Breast epithelium (tissue), 4 donors: Measurements from ENCODE around the gene LPCAT3. TPM values are rescaled to one million over a fixed set of nuclear protein-coding genes. Genes with fewer than 3 reads are reported as not detected.

Source experiments
- DNase-seq, 2 donors: peaks; one replicate each; pipeline ENCODE4 v3.0.0-alpha.2; 2019; ENCODE audit warnings: low spot score in 2 of 2
- H3K27ac ChIP-seq, 2 donors: fragments of 200-600 bp; sonication (generic) in 1 of 2; one replicate each; pipeline ENCODE4 v1.5.1; 2016 to 2019; ENCODE audit warnings: mild to moderate bottlenecking in 1 of 2
- H3K27me3 ChIP-seq, 2 donors: fragments of 200-600 bp; sonication (generic) in 1 of 2; one replicate each; pipeline versions ENCODE4 v1.5.1 to v1.6.0; 2017 to 2019; ENCODE audit warnings: control low read depth in 1 of 2, mild to moderate bottlenecking in 1 of 2
- H3K36me3 ChIP-seq: fragments of 200-600 bp; one replicate; pipeline ENCODE4 v1.5.1; 2019
- H3K4me1 ChIP-seq, 2 donors: fragments of 200-600 bp; sonication (generic); one replicate each; pipeline ENCODE4 v1.5.1; 2016 to 2019; ENCODE audit warnings: control low read depth in 1 of 2
- H3K4me3 ChIP-seq, 3 donors: fragments of 200-600 bp; sonication (generic); 1 replicate in 2 of 3; 2 replicates in 1 of 3; pipeline ENCODE4 v1.5.1; 2016 to 2019; ENCODE audit warnings: mild to moderate bottlenecking in 3 of 3, moderate library complexity in 2 of 3
- H3K9me3 ChIP-seq, 2 donors: fragments of 200-600 bp; sonication (generic) in 1 of 2; one replicate each; pipeline ENCODE4 v1.5.1; 2016 to 2019; ENCODE audit warnings: control low read depth in 1 of 2
- POLR2A ChIP-seq: fragments of 450-650 bp; IDR thresholded peaks from one replicate; pipeline ENCODE4 v1.6.1; 2016; ENCODE audit warnings: antibody characterized with exemption, mild to moderate bottlenecking, moderate library complexity
- POLR2AphosphoS5 ChIP-seq, 3 donors: sonication (generic); formaldehyde crosslinking; IDR thresholded peaks; one replicate each; pipeline ENCODE4 v1.6.1; 2017; ENCODE audit warnings: antibody characterized with exemption in 3 of 3
- intact Hi-C: fragments of 100-400 bp; cut with DNase I; formaldehyde crosslinking; loops from one replicate; pipeline ENCODE4 v1.15.1; 2023; ENCODE audit warnings: low total_unique reads
- total RNA-seq, 3 donors: library from RNA; depleted of rRNA; stranded (reverse); fragments of >200 nt; gene quantifications; one replicate each; pipeline ENCODE4 v1.1.0, GENCODE V29; 2016
- TF ChIP-seq, protein P1 (sequence below), 3 donors: fragments of 450-650 bp; IDR thresholded peaks; one replicate each; pipeline ENCODE4 v1.5.1; 2016 to 2017; ENCODE audit warnings: antibody characterized with exemption in 3 of 3, mild to moderate bottlenecking in 3 of 3, moderate library complexity in 3 of 3

The LPCAT3 gene
- total RNA-seq, 3 donors from 2014 or later: 28.3 to 67.5 (median 63.7) TPM

DNA sequence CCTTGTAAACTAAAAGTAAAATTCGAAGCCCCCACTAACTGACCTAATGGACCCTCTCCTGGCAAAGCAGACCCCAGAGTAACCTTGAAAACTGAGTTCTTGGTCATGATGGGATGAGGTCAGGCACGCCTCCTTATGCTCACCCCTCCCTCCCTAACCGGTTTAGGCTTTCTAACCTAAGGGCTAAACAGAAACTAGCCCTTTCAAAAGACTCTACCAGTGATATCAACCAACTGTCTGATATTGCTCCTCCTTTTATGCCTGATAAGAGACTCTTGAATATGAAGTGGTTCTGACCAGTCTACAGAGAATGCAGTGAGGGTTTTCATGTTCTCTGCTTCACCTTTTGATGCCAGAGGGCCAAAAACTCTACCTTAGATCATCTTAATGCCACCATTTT lies 4.8 kb upstream of the LPCAT3 start:
- H3K36me3 ChIP-seq: no peaks in the 10 kb centered on the region
- H3K9me3 ChIP-seq: no peaks in the 10 kb centered on the region
- H3K27ac ChIP-seq: no peak overlapping the region
- no peak overlapping the region for H3K4me3 ChIP-seq
- intact Hi-C loops: no loop called here
- H3K27me3 ChIP-seq: no peaks in the 10 kb centered on the region
- TF ChIP-seq POLR2A (no peak), POLR2AphosphoS5 (IDR thresholded peaks at IDR 0.05) (no peak)
- TF ChIP-seq, protein P1, sequence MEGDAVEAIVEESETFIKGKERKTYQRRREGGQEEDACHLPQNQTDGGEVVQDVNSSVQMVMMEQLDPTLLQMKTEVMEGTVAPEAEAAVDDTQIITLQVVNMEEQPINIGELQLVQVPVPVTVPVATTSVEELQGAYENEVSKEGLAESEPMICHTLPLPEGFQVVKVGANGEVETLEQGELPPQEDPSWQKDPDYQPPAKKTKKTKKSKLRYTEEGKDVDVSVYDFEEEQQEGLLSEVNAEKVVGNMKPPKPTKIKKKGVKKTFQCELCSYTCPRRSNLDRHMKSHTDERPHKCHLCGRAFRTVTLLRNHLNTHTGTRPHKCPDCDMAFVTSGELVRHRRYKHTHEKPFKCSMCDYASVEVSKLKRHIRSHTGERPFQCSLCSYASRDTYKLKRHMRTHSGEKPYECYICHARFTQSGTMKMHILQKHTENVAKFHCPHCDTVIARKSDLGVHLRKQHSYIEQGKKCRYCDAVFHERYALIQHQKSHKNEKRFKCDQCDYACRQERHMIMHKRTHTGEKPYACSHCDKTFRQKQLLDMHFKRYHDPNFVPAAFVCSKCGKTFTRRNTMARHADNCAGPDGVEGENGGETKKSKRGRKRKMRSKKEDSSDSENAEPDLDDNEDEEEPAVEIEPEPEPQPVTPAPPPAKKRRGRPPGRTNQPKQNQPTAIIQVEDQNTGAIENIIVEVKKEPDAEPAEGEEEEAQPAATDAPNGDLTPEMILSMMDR (IDR thresholded peaks at IDR 0.05): no peak
- H3K4me1 ChIP-seq: no peaks in the 10 kb centered on the region
- DNase-seq: no peak

DNA sequence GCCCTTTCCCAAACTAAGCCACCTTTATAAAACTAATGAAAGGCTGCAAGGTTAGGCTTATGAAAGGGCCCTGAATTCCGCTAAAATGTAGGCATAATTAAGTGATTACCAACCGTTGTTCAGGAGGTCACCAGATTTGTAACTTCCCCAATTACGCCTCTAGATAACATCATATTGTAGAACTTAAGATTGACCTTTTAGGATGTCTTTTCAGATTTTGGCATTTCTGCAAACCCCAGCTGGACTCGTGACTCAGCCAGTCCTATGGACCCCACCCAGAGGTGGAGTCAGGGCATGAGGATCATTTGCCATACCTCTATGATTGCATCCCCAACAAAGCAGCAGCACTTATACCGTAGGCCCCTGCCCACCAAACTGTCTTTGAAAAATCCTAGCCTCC lies 3.7 kb upstream of the LPCAT3 start:
- no peak for DNase-seq
- TF ChIP-seq POLR2A (no peak), POLR2AphosphoS5 (IDR thresholded peaks at IDR 0.05) (no peak)
- TF ChIP-seq, protein P1 (IDR thresholded peaks at IDR 0.05): no peak
- intact Hi-C loops: no loop called here
- no peaks in the 10 kb centered on the region for H3K9me3 ChIP-seq
- H3K27me3 ChIP-seq: no peaks in the 10 kb centered on the region
- H3K4me3 ChIP-seq: no peak overlapping the region
- no peaks in the 10 kb centered on the region for H3K36me3 ChIP-seq
- H3K4me1 ChIP-seq: peaks cover 0 to 6% of the 10 kb centered on the region in 2 donors
- no peak overlapping the region for H3K27ac ChIP-seq

DNA sequence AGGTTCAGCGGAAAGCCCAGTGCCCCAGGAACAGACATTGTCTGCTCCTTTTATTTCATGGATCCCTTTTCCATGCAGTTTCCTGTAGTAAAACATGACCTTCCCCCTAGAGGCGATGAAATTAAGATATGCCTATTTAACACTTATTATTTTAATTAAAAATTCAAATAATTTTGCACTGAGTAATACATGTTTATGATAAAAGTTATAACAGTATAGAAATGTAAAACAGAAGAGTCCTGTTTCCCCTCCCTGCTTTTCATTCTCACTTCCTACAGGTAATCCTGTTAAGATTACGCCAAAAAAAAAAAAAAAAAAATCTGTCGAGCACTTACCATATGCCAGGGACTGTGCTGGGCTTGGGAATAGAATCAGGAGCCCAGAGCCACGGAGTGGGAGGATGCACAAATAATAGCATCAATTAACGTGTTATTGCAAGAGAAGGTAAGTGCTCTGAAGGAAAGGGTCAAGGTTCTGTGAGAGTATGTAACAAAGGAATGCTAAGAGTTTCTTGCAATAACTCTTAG lies 830 bp upstream of the LPCAT3 start:
- DNase-seq: no peak
- no peaks in the 10 kb centered on the region for H3K9me3 ChIP-seq
- H3K36me3 ChIP-seq: no peaks in the 10 kb centered on the region
- H3K27me3 ChIP-seq: no peaks in the 10 kb centered on the region
- intact Hi-C loops: no loop called here
- peaks cover 0 to 8% of the 10 kb centered on the region in 2 donors for H3K4me1 ChIP-seq
- H3K27ac ChIP-seq: peak overlapping the region; percentile 96 to 97
- TF ChIP-seq POLR2A (no peak), POLR2AphosphoS5 (IDR thresholded peaks at IDR 0.05) (no peak)
- TF ChIP-seq, protein P1 (IDR thresholded peaks at IDR 0.05): no peak
- H3K4me3 ChIP-seq: peak overlapping the region; percentile 64 to 88 (median 86)

DNA sequence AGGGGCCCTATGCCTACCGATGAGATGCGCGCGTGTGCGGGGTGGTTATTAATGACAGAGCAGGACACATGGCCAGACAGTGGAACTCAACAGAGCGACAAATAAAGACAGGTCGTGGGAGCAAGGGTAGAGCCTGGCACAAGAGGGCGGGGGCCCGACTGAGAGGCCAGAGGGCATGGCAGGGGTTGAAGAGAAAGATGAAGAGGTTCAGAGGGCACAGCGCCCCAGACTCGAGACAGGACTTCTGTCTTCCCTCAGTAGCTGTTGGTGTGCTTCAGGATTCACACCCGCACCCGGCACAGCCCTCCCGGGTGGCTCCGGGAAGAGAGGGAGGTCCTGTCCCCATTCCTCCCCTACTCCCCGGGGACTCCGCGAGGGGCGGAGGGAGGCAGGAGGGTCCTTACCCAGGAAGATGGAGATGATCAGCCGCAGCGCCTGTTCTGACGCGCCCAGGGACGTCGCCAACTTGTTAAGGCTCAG lies 366 bp downstream of the LPCAT3 start:
- TF ChIP-seq, protein P1 (IDR thresholded peaks at IDR 0.05): no peak
- TF ChIP-seq POLR2AphosphoS5 (IDR thresholded peaks at IDR 0.05) (no peak), POLR2A (no peak)
- H3K27ac ChIP-seq: peak overlapping the region; percentile 96 to 97
- no peaks in the 10 kb centered on the region for H3K36me3 ChIP-seq
- peak overlapping the region; percentile 64 to 88 (median 86) for H3K4me3 ChIP-seq
- no peaks in the 10 kb centered on the region for H3K9me3 ChIP-seq
- H3K4me1 ChIP-seq: peaks cover 0 to 8% of the 10 kb centered on the region in 2 donors
- intact Hi-C loops: no loop called here
- DNase-seq: peak in 1 of 2 donors; percentile 52
- no peaks in the 10 kb centered on the region for H3K27me3 ChIP-seq

DNA sequence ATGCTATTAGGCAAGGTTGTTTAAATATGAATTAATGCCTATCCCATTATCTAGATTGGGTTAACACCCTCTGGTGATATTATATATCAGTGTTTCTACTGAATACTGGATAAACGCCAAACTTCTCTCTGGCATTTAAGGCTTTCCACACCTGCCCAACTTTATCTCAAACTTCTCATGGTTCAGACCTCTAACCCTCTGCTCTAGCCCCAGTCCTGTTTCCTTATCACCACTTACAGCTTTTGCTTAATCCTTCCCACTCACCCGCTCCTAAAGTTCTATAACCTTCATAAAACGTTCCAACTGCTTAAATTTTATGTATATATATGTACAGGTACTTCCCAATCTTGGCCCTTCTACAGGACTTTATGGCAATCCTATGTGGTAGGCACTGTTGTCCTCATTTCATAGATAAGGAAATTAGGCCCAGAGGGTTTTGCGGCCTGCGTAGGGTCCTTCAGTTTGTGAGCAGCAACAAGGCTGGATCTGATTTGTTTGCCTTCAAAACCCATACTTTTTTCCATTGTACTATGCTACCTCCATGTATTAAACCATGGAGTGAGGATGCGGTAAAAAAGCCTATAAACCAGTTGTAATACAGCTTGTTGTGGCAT lies 1.2 kb downstream of the LPCAT3 start:
- intact Hi-C loops: no loop called here
- no peak for DNase-seq
- TF ChIP-seq, protein P1 (IDR thresholded peaks at IDR 0.05): no peak
- no peak for TF ChIP-seq POLR2A
- TF ChIP-seq POLR2AphosphoS5 (IDR thresholded peaks at IDR 0.05): no peak
- H3K4me3 ChIP-seq: peak overlapping the region; percentile 64 to 88 (median 86)
- peaks cover 0 to 8% of the 10 kb centered on the region in 2 donors for H3K4me1 ChIP-seq
- H3K9me3 ChIP-seq: no peaks in the 10 kb centered on the region
- H3K27me3 ChIP-seq: no peaks in the 10 kb centered on the region
- peak overlapping the region; percentile 34 to 96 for H3K27ac ChIP-seq
- H3K36me3 ChIP-seq: no peaks in the 10 kb centered on the region
